Suprapubic skin (tissue), 4 donors: Measurements from ENCODE around the gene ATP2C2. TPM values are rescaled to one million over a fixed set of nuclear protein-coding genes. Genes with fewer than 3 reads are reported as not detected.

Experiments
- DNase-seq, 2 donors: peaks; one replicate each; pipeline ENCODE4 v3.0.0-alpha.2; 2019; ENCODE audit warnings: low spot score in 2 of 2
- H3K27ac ChIP-seq: fragments of 200-600 bp; sonication (generic); one replicate; pipeline ENCODE4 v1.5.1; 2019
- H3K27me3 ChIP-seq: fragments of 200-600 bp; sonication (generic); one replicate; pipeline ENCODE4 v1.5.1; 2019
- H3K36me3 ChIP-seq: fragments of 200-600 bp; sonication (generic); one replicate; pipeline ENCODE4 v1.5.1; 2019
- H3K4me1 ChIP-seq: fragments of 200-600 bp; sonication (generic); one replicate; pipeline ENCODE4 v1.5.1; 2019
- H3K4me3 ChIP-seq: fragments of 200-600 bp; sonication (generic); one replicate; pipeline ENCODE4 v1.5.1; 2019; ENCODE audit warnings: mild to moderate bottlenecking
- H3K9me3 ChIP-seq: fragments of 200-600 bp; sonication (generic); one replicate; pipeline ENCODE4 v1.5.1; 2019
- EP300 ChIP-seq: sonication (generic); formaldehyde crosslinking; IDR thresholded peaks from one replicate; pipeline ENCODE4 v1.6.1; 2017; ENCODE audit warnings: antibody characterized with exemption
- POLR2A ChIP-seq, 2 donors: fragments of 450-650 bp; IDR thresholded peaks; one replicate each; pipeline ENCODE4 v1.6.1; 2017; ENCODE audit warnings: antibody characterized with exemption in 2 of 2, mild to moderate bottlenecking in 2 of 2, moderate library complexity in 2 of 2
- POLR2AphosphoS5 ChIP-seq, 3 donors: sonication (generic); formaldehyde crosslinking; IDR thresholded peaks; one replicate each; pipeline ENCODE4 v1.6.1; 2017; ENCODE audit warnings: antibody characterized with exemption in 3 of 3
- WGBS: methylation state at CpG from one replicate; pipeline ENCODE4 v1.1.5; 2018; 5-methylcytosine and 5-hydroxymethylcytosine counted together
- total RNA-seq, 4 donors: library from RNA; depleted of rRNA; stranded (reverse); fragments of >200 nt; gene quantifications; one replicate each; pipeline ENCODE4 v1.1.0, GENCODE V29; 2016
- TF ChIP-seq, protein P1 (sequence below), 2 donors: fragments of 200-600 bp in 1 of 2; fragments of 450-650 bp in 1 of 2; sonication (generic) in 1 of 2; IDR thresholded peaks; one replicate each; pipeline ENCODE4 v1.5.1; 2016 to 2019; ENCODE audit warnings: antibody characterized with exemption in 2 of 2, mild to moderate bottlenecking in 1 of 2, moderate library complexity in 1 of 2

The ATP2C2 gene
- total RNA-seq, 4 donors from 2014 or later = 28.0 to 85.6 (median 40.3) TPM

- H3K4me1 ChIP-seq = no peaks in the 10 kb centered on the region
- peaks cover 43% of the 10 kb centered on the region for H3K27me3 ChIP-seq
- DNase-seq = no peak
- no peak for TF ChIP-seq POLR2AphosphoS5 (IDR thresholded peaks at IDR 0.05)
- TF ChIP-seq, protein P1, sequence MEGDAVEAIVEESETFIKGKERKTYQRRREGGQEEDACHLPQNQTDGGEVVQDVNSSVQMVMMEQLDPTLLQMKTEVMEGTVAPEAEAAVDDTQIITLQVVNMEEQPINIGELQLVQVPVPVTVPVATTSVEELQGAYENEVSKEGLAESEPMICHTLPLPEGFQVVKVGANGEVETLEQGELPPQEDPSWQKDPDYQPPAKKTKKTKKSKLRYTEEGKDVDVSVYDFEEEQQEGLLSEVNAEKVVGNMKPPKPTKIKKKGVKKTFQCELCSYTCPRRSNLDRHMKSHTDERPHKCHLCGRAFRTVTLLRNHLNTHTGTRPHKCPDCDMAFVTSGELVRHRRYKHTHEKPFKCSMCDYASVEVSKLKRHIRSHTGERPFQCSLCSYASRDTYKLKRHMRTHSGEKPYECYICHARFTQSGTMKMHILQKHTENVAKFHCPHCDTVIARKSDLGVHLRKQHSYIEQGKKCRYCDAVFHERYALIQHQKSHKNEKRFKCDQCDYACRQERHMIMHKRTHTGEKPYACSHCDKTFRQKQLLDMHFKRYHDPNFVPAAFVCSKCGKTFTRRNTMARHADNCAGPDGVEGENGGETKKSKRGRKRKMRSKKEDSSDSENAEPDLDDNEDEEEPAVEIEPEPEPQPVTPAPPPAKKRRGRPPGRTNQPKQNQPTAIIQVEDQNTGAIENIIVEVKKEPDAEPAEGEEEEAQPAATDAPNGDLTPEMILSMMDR (IDR thresholded peaks at IDR 0.05) = no peak
- TF ChIP-seq POLR2A (IDR thresholded peaks at IDR 0.05) = no peak
- no peak for TF ChIP-seq EP300
- H3K9me3 ChIP-seq = no peaks in the 10 kb centered on the region
- no peak overlapping the region for H3K4me3 ChIP-seq
- no peak overlapping the region for H3K27ac ChIP-seq
- no peaks in the 10 kb centered on the region for H3K36me3 ChIP-seq
- WGBS = 64% methylated on average over 10 of the region's 10 CpGs
Measured at GRCh38 chr16:84408314-84408690, 40.0 kb downstream of the ATP2C2 start.

DNA sequence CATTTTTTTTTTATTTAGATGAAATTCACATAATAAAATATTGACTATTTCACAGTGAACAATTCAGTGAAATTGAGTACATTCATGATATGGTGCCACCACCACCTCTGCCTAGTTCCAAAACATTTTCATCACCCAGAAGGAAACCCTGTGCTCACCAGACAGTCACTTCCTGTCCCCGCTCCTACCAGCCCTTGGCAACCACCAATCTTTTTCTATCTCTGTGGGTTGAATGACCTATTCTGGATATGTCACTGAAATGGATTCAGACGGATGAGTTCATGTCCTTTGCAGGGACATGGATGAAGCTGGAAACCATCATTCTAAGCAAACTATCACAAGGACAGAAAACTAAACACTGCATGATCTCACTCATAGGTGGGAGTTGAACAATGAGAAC, 40.5 kb downstream of the ATP2C2 start:
- TF ChIP-seq POLR2A (IDR thresholded peaks at IDR 0.05) (no peak), EP300 (no peak), POLR2AphosphoS5 (IDR thresholded peaks at IDR 0.05) (no peak)
- TF ChIP-seq, protein P1 (IDR thresholded peaks at IDR 0.05) = no peak
- DNase-seq = no peak
- peaks cover 42% of the 10 kb centered on the region for H3K27me3 ChIP-seq
- WGBS = 77% methylated on average over 2 of the region's 2 CpGs
- no peaks in the 10 kb centered on the region for H3K4me1 ChIP-seq
- H3K9me3 ChIP-seq = no peaks in the 10 kb centered on the region
- no peak overlapping the region for H3K27ac ChIP-seq
- H3K36me3 ChIP-seq = no peaks in the 10 kb centered on the region
- H3K4me3 ChIP-seq = no peak overlapping the region

DNA sequence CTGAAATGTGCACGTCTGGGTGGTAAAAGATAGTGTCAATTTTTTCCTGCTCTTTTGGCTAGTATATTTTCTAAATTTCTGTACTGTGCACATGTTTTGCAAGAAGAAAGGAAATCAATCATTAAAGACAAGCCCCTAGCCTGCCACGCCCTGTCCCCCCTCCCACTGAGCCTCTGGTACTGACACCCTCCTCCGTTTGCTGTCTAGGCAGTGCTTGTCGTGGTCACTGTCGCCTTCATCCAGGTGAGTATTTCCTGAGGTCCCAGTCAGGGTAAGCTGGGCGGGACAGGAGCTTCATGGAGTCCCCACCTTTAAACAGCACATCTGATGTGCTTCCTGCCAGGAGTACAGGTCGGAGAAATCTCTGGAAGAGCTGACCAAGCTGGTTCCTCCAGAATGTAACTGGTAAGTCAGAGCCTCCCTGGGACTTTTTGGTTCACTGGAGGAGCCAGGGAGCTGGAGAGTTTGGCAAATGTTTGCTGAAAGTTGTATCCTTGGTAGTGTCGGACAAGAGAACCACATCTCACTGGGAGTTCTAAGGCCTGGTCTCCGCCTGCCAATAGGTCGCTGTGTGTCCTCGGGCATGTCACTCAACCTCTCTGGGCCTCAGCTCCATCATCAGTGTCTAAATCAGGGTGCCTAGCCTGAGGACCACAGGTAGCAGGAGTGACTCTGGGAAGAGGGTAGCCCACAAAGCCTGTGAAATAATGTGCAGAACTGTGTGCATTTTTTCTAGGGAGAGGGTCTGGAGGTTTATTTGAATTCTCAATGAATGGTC, 42.2 kb downstream of the ATP2C2 start:
- no peak overlapping the region for H3K27ac ChIP-seq
- WGBS = 66% methylated on average over 8 of the region's 11 CpGs
- H3K27me3 ChIP-seq = peaks cover 29% of the 10 kb centered on the region

GRCh38 chr16:84411768-84412167, 43.4 kb downstream of the ATP2C2 start:
- Histone ChIP-seq H3K4me3 (no peak overlapping the region), H3K9me3 (no peaks in the 10 kb centered on the region), H3K36me3 (no peaks in the 10 kb centered on the region), H3K27me3 (peaks cover 26% of the 10 kb centered on the region), H3K4me1 (no peaks in the 10 kb centered on the region), H3K27ac (no peak overlapping the region)
- no peak for TF ChIP-seq EP300
- no peak for TF ChIP-seq POLR2AphosphoS5 (IDR thresholded peaks at IDR 0.05)
- no peak for TF ChIP-seq POLR2A (IDR thresholded peaks at IDR 0.05)
- TF ChIP-seq, protein P1 (IDR thresholded peaks at IDR 0.05) = no peak
- no peak for DNase-seq
- 90% methylated on average over 2 of the region's 2 CpGs for WGBS

More for the DNA sequence above, 42.2 kb downstream of the ATP2C2 start:
- TF ChIP-seq, protein P1 (IDR thresholded peaks at IDR 0.05) = no peak
- TF ChIP-seq EP300 (no peak), POLR2AphosphoS5 (IDR thresholded peaks at IDR 0.05) (no peak), POLR2A (IDR thresholded peaks at IDR 0.05) (no peak)
- no peaks in the 10 kb centered on the region for H3K4me1 ChIP-seq
- no peak overlapping the region for H3K4me3 ChIP-seq
- no peaks in the 10 kb centered on the region for H3K36me3 ChIP-seq
- no peak for DNase-seq
- H3K9me3 ChIP-seq = no peaks in the 10 kb centered on the region

DNA sequence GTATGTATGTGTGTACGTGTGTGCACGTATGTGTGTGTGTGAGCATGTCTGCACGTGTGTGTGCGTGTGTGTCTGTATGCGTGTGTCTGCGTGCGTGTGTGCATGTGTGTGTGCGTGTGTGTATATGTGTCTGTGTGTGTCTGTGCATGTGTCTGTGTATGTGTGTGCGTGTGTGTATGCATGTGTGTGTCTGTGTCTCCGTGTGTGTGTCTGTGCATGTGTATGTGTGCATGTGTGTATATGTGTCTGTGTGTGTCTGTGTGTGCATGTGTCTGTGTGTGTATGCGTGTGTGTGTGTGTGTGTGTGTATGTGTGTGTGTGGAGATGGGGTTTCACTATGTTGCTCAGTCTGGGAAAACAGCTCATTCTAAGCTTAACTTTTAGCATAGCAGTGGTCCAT, 43.9 kb downstream of the ATP2C2 start:
- Histone ChIP-seq H3K4me1 (no peaks in the 10 kb centered on the region), H3K27ac (no peak overlapping the region), H3K36me3 (no peaks in the 10 kb centered on the region), H3K4me3 (no peak overlapping the region), H3K27me3 (peaks cover 23% of the 10 kb centered on the region), H3K9me3 (no peaks in the 10 kb centered on the region)
- 84% methylated on average over 11 of the region's 11 CpGs for WGBS
- DNase-seq = no peak
- no peak for TF ChIP-seq POLR2AphosphoS5 (IDR thresholded peaks at IDR 0.05)
- no peak for TF ChIP-seq POLR2A (IDR thresholded peaks at IDR 0.05)
- TF ChIP-seq EP300 = no peak
- TF ChIP-seq, protein P1 (IDR thresholded peaks at IDR 0.05) = no peak
